HG03095 (cell line): ENCODE measurements around the gene FANCI.

Source experiments
- ATAC-seq: cut with Tn5 transposase; IDR thresholded peaks from one replicate; pipeline ENCODE4 v1.9.1; 2021; ENCODE audit warnings: moderate library complexity; ENCODE audit not compliant: unreplicated experiment

FANCI gene

DNA sequence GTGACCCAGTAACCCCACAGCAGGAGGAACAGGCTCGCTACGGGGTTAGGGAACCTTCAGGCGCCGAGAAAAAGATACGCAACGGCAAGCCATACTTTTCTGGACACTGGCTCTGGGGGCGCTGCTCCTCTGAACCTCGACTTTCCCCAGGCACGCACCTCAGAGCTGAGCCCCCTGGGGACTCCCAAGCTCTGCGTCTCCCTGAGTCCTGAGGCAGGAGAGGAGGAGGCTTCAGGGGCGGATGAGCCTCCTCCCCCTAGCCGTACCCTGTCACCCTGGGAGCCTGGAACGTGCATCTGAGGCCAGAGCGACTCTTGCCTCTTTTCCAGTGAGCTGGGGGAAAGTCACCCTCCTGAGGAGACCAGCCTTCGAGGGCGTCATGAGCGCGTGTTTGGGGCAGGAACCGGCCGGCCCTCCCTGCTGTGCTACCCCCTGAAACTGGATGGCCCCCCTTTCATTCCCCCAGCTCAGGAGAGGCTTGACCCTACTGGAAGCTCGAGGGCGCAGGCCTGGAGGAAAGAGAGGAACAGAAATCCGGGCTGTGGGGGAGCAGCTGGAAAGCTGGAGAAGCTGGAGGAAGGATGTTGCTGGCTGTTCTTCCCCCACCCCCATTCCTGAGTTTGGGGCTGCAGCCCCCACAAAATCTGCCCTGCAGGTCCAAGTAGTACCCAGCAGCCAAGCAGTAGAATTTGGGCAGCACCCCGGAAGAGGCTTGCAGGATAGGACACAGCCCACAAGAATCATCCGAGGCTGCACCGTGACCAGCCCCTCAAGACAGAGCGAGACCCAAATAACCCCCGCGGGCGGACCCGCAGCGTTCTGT lies 115.9 kb downstream of the FANCI start:
- no peak for ATAC-seq

DNA sequence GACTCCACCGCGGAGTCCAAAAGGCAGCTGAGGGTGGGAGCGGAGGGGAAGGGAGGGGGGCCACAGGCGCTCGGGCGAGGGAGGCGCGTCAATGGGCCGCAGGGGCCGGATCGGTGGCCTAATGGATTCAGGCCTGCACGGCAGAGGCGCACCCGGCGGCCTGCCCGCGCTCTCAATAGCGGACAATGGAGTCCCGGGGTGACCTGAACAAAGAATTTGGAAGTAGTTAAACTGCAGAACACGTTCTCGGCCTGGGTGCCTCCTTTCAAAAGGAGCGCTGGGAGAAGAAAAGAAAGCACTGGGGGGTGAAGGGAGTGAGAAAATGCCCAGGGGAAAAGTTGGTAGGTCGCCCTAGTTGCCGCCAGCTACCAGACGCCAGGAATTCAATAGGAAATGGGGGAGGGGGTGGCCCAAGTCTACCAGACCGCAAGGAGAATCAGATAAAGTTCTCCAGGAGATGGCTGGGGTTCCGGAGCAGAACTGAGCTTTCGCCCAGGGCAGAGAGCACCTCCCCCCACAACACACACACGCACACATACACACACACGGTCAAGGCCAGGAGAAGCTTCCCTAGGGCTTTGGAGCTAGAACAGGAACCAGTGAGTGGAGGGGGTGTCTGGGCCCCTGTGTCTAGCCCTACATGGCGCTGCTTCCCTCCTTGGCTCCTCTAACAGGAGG lies 116.7 kb downstream of the FANCI start:
- no peak for ATAC-seq

DNA sequence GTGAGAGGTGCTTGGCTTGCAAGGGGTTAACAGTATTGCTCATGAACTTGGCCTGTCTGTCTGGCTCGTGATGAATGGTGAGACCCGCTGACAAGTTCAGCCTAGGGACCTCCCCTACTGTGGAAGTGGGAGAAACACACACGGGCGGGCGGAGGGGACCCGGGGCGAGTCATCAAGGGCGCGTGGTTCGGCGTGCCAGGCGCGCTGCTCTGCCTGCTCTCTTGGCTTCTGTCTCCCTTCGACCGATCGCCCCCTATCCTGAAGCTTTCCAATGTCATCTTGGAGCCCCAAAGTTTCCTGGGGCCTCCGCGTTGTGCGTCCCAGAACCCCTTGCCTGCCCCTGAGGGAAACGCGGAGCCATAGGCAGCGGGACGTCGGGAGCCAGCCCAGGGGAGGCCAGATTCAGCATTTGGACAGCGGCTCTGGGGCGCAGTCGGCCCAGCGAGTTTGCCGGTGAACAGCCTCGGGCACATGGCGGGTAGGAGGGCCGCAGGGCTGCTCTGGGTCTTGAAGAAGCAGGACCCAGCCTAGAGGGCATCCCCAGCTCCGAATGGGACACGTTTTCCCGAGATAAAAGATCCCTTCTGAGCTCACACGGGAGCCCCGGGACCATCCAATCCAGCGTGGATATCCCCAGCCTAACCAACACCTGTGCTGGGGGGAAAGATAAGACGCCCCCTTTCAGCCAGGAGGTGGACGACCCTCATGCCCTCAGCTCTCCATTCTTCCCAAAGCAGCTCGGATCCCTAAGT lies 117.8 kb downstream of the FANCI start:
- ATAC-seq = no peak

DNA sequence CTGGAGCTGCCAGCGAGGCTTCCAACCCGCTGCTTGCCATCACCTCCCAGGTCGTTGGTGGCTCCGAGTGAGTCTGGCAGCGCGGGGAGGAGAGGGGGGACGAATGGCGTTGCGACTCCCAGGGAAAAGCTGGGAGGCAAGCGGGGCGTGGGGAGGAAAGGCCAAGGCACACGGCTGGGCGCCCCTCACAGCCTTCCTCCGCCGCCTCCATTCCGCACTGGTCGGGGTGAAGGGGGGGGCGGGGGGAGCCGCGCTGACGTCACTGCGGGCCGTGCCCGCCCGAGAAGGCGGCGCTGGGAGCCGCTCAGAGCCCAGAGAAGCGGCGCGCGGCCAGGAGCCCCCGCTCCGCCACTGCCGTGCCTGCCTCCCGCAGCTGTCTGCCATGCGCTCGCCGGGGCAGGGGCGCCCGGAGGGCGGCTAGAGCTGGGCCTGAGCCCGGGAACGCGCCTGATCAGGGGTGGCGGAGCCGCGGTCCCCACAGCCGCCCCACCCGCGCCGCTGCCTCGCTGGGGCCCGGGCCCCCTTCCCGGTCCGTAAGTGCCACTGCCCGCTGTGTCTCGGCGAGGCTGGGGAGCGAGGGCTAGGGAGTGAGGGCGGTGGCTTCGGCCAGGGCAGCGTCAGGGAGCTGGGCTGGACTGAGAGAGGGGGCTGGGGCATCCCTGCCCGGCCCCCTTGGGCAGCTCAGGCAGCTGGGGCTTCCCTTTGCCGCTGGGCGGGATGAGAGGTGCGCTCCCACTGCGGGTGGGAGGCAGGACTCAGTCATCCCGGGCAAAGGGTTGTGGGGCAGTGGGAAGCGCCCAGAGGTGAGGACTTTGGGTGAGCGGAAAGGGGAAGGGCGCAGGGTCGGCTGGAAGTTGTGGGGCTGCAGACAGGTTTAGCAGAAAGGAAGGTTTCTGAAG lies 118.7 kb downstream of the FANCI start:
- ATAC-seq = no peak

DNA sequence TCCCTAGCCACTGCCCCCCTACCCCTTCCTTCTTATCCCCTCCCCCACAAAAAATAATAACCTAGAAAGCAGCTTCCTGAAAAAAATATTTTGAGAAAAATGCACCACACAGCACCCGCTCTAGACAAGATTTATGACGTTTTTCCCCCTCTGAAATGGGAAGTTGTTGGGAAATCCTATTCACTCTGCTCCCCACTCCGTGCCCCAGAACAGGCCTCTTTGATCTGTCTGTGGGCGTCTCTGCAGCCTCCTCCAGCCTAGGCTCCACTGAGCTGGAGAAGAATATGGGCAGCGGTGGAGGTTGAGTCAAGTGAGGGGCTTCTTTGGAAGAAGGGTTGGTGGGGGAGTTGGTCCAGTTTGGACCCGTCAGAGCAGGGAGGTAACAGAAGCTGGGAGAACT lies 119.4 kb downstream of the FANCI start:
- ATAC-seq = no peak

DNA sequence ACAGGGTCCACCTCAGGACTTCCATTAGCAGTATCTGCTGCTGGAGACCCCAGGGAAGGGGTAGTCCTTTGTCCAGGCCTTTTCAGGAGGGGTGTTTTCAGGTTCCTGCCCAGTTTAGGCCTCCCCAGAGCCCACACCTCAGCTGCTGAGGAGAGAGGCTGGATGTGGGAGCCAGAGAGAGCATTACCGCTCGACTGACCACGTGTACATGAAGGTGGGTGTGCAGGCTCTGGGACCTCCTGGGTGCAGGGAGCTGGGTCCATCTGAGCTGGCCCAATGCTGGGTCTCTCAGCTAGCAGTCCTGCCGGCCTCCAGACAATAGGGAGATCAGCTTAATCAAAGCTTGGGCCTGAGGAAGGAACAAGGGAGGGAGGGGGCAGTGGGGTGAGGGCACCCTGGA lies 120.0 kb downstream of the FANCI start:
- ATAC-seq = no peak

DNA sequence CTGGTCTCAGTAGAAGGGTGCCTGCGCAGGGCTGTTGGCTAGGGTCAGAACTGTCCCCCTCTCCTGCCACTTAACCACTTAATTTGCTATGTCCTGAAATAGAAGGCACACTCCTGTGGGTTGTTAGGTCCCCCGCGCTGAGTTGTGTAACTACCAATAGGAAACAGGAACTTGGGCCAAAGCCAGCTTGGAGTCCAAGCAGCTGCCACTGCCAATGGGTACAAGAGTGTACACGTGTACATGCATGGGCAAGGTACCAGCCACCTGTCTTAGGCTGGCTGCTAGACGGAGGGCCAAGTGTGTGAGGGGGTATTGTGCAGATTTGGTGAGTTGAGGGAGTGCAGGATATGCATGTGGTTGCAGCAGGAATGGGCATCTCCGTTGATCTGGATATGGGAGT lies 120.6 kb downstream of the FANCI start:
- no peak for ATAC-seq

DNA sequence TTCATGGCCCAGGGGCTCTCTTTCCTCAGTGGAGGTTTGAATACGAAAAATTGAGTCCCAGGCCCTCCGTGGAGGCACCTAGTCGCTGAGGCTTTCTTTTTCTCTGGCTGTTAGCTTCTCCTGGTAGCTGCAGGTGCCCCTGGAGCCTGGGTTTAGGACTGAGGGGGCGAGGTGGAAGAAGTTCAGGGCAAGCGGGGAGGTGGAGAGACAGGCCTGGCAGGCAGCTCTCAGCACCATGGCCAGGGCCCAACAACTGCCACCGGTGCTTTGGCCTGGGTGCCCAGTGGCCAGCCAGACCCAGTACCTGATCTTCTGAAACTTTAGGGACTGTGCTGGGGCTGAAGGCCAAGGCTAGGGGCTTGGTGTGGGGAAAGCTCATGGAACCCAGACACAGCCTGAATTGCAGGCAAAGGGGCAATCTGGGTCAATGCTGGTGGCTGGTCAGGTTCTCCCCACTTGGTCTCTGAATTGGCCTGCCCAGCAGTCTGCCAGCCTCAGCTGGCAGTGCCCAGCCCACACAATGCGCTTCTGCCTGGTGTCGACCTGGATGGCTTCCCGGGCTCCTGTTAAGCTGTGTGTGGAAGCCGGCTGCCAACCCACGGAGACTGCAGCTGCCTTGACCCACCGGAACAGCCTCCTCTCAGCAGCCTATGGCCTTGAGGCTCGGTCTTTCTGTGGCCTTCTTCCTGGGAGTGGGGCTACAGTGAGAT lies 121.1 kb downstream of the FANCI start:
- no peak for ATAC-seq

DNA sequence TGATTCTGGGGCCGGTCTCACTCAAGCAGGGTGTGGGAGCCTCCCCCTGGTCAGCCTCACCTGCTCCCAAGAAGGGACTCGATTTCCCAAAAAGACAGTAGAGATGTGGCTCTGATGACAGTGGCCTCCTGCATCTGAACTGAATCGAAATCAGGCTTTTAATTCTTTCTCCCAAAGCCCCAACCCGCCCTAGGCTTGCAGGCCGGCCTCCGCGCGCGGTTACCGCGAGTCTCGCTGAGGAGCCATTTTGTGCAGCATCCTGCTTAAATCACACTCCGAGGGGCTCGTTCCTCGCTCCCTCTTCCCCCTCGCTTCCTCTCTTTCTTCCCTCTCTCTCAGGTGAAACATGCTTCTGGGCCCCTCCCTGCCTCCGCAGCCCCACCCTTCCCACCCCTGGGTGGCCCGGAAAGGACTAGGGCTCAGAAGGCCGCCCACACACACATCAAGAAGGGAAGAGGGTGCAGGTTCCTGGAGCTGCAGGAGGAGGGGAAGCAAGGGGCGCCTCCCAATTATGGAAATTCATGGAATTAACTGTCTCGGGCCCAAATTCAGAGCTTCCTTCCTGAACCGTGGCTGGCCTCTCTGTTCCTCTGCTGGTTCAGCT lies 121.8 kb downstream of the FANCI start:
- no peak for ATAC-seq
